Mucosa of gallbladder (tissue), 1 donor: ENCODE data around the gene GNAT2. TPM values are rescaled to one million over a fixed set of nuclear protein-coding genes. Genes with fewer than 3 reads are reported as not detected.

Source experiments
- DNase-seq: peaks from one replicate; pipeline ENCODE4 v3.0.0-alpha.2; 2020; ENCODE audit warnings: low spot score
- total RNA-seq: library from RNA; stranded (reverse); gene quantifications from one replicate; pipeline ENCODE4 v1.2.1, GENCODE V29; 2021
- donor health status: DM: no; HTN: no; CAD: no.

GNAT2 gene
- total RNA-seq, 1 donor from 2014 or later = not detected

- DNase-seq = no peak
Observed at GRCh38 chr1:109559995-109560394, 59.4 kb downstream of the GNAT2 start.

DNA sequence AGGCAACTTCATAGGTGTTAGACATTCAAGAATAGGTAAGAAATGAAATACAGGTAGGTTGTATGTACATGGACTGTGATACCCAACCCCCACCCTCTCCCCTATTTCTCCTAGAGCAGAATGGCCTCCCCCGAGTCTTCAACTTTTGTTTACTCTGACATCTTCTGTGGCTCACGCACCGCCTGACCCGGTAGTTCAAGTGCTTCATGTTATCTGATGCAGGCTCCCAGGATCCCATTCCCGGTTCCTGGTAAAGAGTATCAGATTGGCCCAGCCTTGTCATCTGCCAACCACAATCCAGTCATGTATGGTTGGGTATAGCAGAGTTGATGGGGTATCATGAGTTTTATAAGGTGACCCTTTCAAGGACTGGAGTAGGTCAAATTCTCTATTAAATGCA lies 61.9 kb downstream of the GNAT2 start:
- no peak for DNase-seq

- DNase-seq = no peak
Observed at GRCh38 chr1:109556563-109556962, 62.9 kb downstream of the GNAT2 start.

Other genes starting within 250 kb of the GNAT2 start
- 96.7 TPM for gene SORT1, start 221.7 kb downstream of the GNAT2 start, total RNA-seq
- 58.5 TPM for gene PSMA5, start 193.2 kb downstream of the GNAT2 start, total RNA-seq
- 3.1 TPM for gene SYPL2, start 153.1 kb downstream of the GNAT2 start, total RNA-seq
- gene ATXN7L2, start 135.7 kb downstream of the GNAT2 start, total RNA-seq = 5.4 TPM
- gene CYB561D1, start 125.5 kb downstream of the GNAT2 start, total RNA-seq = 18.5 TPM
- gene AMIGO1, start 109.9 kb downstream of the GNAT2 start, total RNA-seq = 15.6 TPM
- gene GPR61, start 79.7 kb downstream of the GNAT2 start, total RNA-seq = 0.29 TPM
- 6.7 TPM for gene GNAI3, start 71.0 kb downstream of the GNAT2 start, total RNA-seq
- 171 TPM for gene AMPD2, start 221 bp upstream of the GNAT2 start, total RNA-seq
- gene GSTM4, start 36.5 kb upstream of the GNAT2 start, total RNA-seq = 44.1 TPM
- 69.9 TPM for gene GSTM2, start 48.4 kb upstream of the GNAT2 start, total RNA-seq
- 0.40 TPM for gene GSTM1, start 68.2 kb upstream of the GNAT2 start, total RNA-seq
- 32.8 TPM for gene GSTM5, start 92.6 kb upstream of the GNAT2 start, total RNA-seq
- 40.6 TPM for gene GSTM3, start 121.4 kb upstream of the GNAT2 start, total RNA-seq
- 459 TPM for gene EPS8L3, start 144.3 kb upstream of the GNAT2 start, total RNA-seq